Ovary (tissue), 3 donors: Measurements from ENCODE around the gene MAN1A1.

Experiments used
- EP300 ChIP-seq: sonication (generic); formaldehyde crosslinking; IDR thresholded peaks from one replicate; pipeline ENCODE4 v1.6.1; 2017; ENCODE audit warnings: antibody characterized with exemption
- POLR2A ChIP-seq: fragments of 450-650 bp; IDR thresholded peaks from one replicate; pipeline ENCODE4 v1.6.1; 2017; ENCODE audit warnings: antibody characterized with exemption, mild to moderate bottlenecking, moderate library complexity
- TF ChIP-seq, protein P1 (sequence below), 3 donors: fragments of 450-650 bp in 2 of 3; fragments of 200-600 bp in 1 of 3; IDR thresholded peaks; one replicate each; pipeline versions ENCODE4 v1.5.1 to v1.8.0; 2016 to 2022; ENCODE audit warnings: antibody characterized with exemption in 3 of 3, mild to moderate bottlenecking in 1 of 3
- donor health status: DM: no; HTN: no; CAD: no.

DNA sequence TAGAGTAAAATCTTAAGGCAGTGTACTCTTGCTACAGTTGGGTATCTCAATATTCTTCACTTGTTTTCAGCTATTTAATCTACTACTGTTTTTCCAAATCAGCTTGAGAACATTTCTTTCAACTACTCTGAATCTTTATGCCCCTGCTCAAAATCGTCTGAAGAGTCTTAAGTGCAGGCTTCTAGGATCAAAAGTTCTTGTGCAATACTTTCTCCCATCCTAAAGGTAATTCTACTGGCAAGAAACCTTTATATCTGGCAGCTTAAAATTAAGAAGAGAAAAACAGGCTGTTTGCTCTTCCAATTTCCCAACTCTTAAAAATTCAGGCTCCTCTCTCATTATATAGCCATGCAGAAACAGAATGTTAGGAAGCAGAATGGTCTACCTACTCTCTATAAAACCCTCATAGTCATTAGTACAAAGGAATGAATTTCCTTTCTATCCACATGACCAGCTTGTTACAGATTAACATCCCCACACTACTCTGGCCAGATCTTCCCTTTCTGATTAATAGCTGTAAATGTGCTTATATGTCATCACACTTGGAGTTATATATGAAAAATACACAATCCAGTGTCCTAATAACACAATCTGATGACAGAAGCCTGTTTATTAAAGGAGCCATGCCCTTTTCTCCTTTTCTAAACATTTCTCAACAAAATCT, 148.9 kb downstream of the MAN1A1 start:
- TF ChIP-seq, protein P1, sequence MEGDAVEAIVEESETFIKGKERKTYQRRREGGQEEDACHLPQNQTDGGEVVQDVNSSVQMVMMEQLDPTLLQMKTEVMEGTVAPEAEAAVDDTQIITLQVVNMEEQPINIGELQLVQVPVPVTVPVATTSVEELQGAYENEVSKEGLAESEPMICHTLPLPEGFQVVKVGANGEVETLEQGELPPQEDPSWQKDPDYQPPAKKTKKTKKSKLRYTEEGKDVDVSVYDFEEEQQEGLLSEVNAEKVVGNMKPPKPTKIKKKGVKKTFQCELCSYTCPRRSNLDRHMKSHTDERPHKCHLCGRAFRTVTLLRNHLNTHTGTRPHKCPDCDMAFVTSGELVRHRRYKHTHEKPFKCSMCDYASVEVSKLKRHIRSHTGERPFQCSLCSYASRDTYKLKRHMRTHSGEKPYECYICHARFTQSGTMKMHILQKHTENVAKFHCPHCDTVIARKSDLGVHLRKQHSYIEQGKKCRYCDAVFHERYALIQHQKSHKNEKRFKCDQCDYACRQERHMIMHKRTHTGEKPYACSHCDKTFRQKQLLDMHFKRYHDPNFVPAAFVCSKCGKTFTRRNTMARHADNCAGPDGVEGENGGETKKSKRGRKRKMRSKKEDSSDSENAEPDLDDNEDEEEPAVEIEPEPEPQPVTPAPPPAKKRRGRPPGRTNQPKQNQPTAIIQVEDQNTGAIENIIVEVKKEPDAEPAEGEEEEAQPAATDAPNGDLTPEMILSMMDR (IDR thresholded peaks at IDR 0.05): no peak
- TF ChIP-seq POLR2A (no peak), EP300 (no peak)
